Endodermal cell (in vitro differentiated cells): ENCODE measurements around the gene SLAIN2. TPM values are rescaled to one million over a fixed set of nuclear protein-coding genes. Genes with fewer than 3 reads are reported as not detected.

Experiments used
- DNase-seq: peaks from one replicate; pipeline ENCODE4 v3.0.0-alpha.2; 2017
- H3K27ac ChIP-seq: 2 replicates; pipeline ENCODE4 v1.5.1; 2013; ENCODE audit warnings: mild to moderate bottlenecking, low read depth, low read length, moderate library complexity
- H3K27me3 ChIP-seq: 2 replicates; pipeline ENCODE4 v1.6.1; 2013; ENCODE audit warnings: mild to moderate bottlenecking, low read length, moderate library complexity; ENCODE audit not compliant: insufficient read depth, control insufficient read depth, poor library complexity, severe bottlenecking
- H3K36me3 ChIP-seq: 2 replicates; pipeline ENCODE4 v1.7.0; 2013; ENCODE audit warnings: mild to moderate bottlenecking, low read length, moderate library complexity; ENCODE audit not compliant: control insufficient read depth, insufficient read depth
- H3K4me1 ChIP-seq: one replicate; pipeline ENCODE4 v1.7.0; 2013; ENCODE audit warnings: low read length; ENCODE audit not compliant: control insufficient read depth, insufficient read depth
- H3K4me3 ChIP-seq: 2 replicates; pipeline ENCODE4 v1.5.1; 2013; ENCODE audit warnings: mild to moderate bottlenecking, low read length, moderate library complexity
- H3K9ac ChIP-seq: 2 replicates; pipeline ENCODE4 v1.6.1; 2013; ENCODE audit warnings: mild to moderate bottlenecking, low read length, moderate library complexity; ENCODE audit not compliant: poor library complexity, severe bottlenecking; ENCODE audit errors: extremely low read depth
- H3K9me3 ChIP-seq: 2 replicates; pipeline ENCODE4 v1.6.1; 2013; ENCODE audit warnings: mild to moderate bottlenecking, low read length, moderate library complexity; ENCODE audit not compliant: control insufficient read depth
- H3K27ac Mint-ChIP-seq: 2 replicates; pipeline ENCODE4 v1.8.0; 2020; ENCODE audit warnings: mixed read lengths
- H3K27me3 Mint-ChIP-seq: 2 replicates; pipeline ENCODE4 v1.8.0; 2021; ENCODE audit warnings: mild to moderate bottlenecking, mixed read lengths; ENCODE audit not compliant: insufficient read depth
- H3K36me3 Mint-ChIP-seq: 2 replicates; pipeline ENCODE4 v1.8.0; 2020; ENCODE audit warnings: low read depth, mixed read lengths
- H3K4me1 Mint-ChIP-seq: 2 replicates; pipeline ENCODE4 v1.8.0; 2020; ENCODE audit warnings: mixed read lengths
- H3K4me3 Mint-ChIP-seq: 2 replicates; pipeline ENCODE4 v1.8.0; 2020; ENCODE audit warnings: mild to moderate bottlenecking, moderate library complexity, mixed read lengths
- H3K9me3 Mint-ChIP-seq: 2 replicates; pipeline ENCODE4 v1.8.0; 2020; ENCODE audit warnings: mild to moderate bottlenecking, mixed read lengths
- CTCF ChIP-seq: fragments of 200-600 bp; sonication (generic); conservative IDR thresholded peaks from 2 replicates; pipeline ENCODE4 v1.5.0; 2021; ENCODE audit warnings: antibody characterized with exemption, mild to moderate bottlenecking
- WGBS, 2 experiments: methylation state at CpG; one replicate each; pipeline versions ENCODE4 v1.1.5 to v1.1.7; 2013; ENCODE audit warnings: missing lambda C conversion rate in 2 of 2, mixed read lengths in 1 of 2; ENCODE audit not compliant: insufficient coverage in 1 of 2, insufficient read length in 1 of 2; 5-methylcytosine and 5-hydroxymethylcytosine counted together
- total RNA-seq, 2 donors: library from RNA; stranded (reverse); fragmentation: NEBNext Ultra II Directional in 1 of 2; extraction: Animal tissue kit (Norgen Biotek cat#: 25700) in 1 of 2; gene quantifications; 2 replicates in 1 of 2; 3 replicates in 1 of 2; pipeline ENCODE4 v1.2.1, GENCODE V29; 2021

The SLAIN2 gene
- total RNA-seq, 2 donors from 2014 or later: 42.1 to 49.8 TPM

GRCh38 chr4:48470570-48470969 is 129.2 kb downstream of the SLAIN2 start:
- Mint-ChIP-seq H3K27me3 (peaks cover 4% of the 10 kb centered on the region), H3K9me3 (no peaks in the 10 kb centered on the region), H3K4me1 (peaks cover 17% of the 10 kb centered on the region), H3K4me3 (no peak overlapping the region), H3K27ac (no peak overlapping the region), H3K36me3 (no peaks in the 10 kb centered on the region)
- Histone ChIP-seq H3K36me3 (no peaks in the 10 kb centered on the region), H3K4me3 (no peak overlapping the region), H3K9me3 (no peaks in the 10 kb centered on the region), H3K9ac (no peak overlapping the region), H3K27ac (peak overlapping the region; percentile 87), H3K27me3 (no peaks in the 10 kb centered on the region), H3K4me1 (peaks cover 10% of the 10 kb centered on the region)
- no peak for DNase-seq
- WGBS, 2 experiments: 30% methylated on average over 2 of the region's 2 CpGs; no CpG with 5 or more reads in 1 of the 2 experiments
- TF ChIP-seq CTCF: no peak

- no peak for DNase-seq
- Histone ChIP-seq H3K4me3 (no peak overlapping the region), H3K36me3 (no peaks in the 10 kb centered on the region), H3K27ac (no peak overlapping the region), H3K27me3 (no peaks in the 10 kb centered on the region), H3K4me1 (peaks cover 3% of the 10 kb centered on the region), H3K9me3 (no peaks in the 10 kb centered on the region), H3K9ac (no peak overlapping the region)
- 91% methylated on average over 1 of the region's 1 CpG; no CpG with 5 or more reads in 1 of the 2 experiments for WGBS, 2 experiments
- Mint-ChIP-seq H3K9me3 (no peaks in the 10 kb centered on the region), H3K4me1 (peaks cover 18% of the 10 kb centered on the region), H3K27me3 (peaks cover 4% of the 10 kb centered on the region), H3K27ac (no peak overlapping the region), H3K4me3 (no peak overlapping the region), H3K36me3 (no peaks in the 10 kb centered on the region)
- no peak for TF ChIP-seq CTCF
Observed at GRCh38 chr4:48472794-48473193, 131.5 kb downstream of the SLAIN2 start.

- no peak for DNase-seq
- Mint-ChIP-seq H3K9me3 (no peaks in the 10 kb centered on the region), H3K4me1 (peaks cover 14% of the 10 kb centered on the region), H3K27ac (no peak overlapping the region), H3K27me3 (peaks cover 4% of the 10 kb centered on the region), H3K4me3 (no peak overlapping the region), H3K36me3 (no peaks in the 10 kb centered on the region)
- Histone ChIP-seq H3K4me3 (no peak overlapping the region), H3K9me3 (no peaks in the 10 kb centered on the region), H3K27me3 (no peaks in the 10 kb centered on the region), H3K9ac (no peak overlapping the region), H3K27ac (no peak overlapping the region), H3K4me1 (peaks cover 3% of the 10 kb centered on the region), H3K36me3 (no peaks in the 10 kb centered on the region)
- TF ChIP-seq CTCF: no peak
- 92 to 95% methylated on average over 6 of the region's 6 CpGs for WGBS, 2 experiments
Observed at GRCh38 chr4:48475770-48476169, 134.4 kb downstream of the SLAIN2 start.

Other genes starting within 250 kb of the SLAIN2 start
- under 1 TPM; 0.66 to 0.68 TPM for gene TXK, start 207.3 kb upstream of the SLAIN2 start, total RNA-seq
- 1 to 10 TPM; 3.8 to 5.4 TPM for gene TEC, start 71.7 kb upstream of the SLAIN2 start, total RNA-seq
- 1 to 10 TPM in 1 of 2 donors, under 1 TPM in 1; 0.55 to 1.8 TPM for gene SLC10A4, start 141.8 kb downstream of the SLAIN2 start, total RNA-seq
- gene ZAR1, start 148.7 kb downstream of the SLAIN2 start, total RNA-seq: under 1 TPM in 1 of 2 donors, not detected in 1; 0.18 TPM